Psoas muscle (tissue), 8 donors: Measurements from ENCODE around the gene SLC2A8. TPM values are rescaled to one million over a fixed set of nuclear protein-coding genes. Genes with fewer than 3 reads are reported as not detected.
A peak's percentile ranks its signal among the peaks of the same experiment; 100 is the strongest.

ENCODE experiments used
- ATAC-seq, 4 donors: fragments of 200-7000 bp; cut with Tn5 transposase; one replicate each; pipeline ENCODE4 v1.9.1; 2020; ENCODE audit warnings: moderate library complexity in 3 of 4, mild to moderate bottlenecking in 2 of 4
- DNase-seq, 2 donors: peaks; one replicate each; pipeline ENCODE4 v3.0.0-alpha.2; 2020
- H3K27ac ChIP-seq: fragments of 200-600 bp; one replicate; pipeline ENCODE4 v1.8.0; 2022
- H3K27me3 ChIP-seq, 3 donors: fragments of 200-600 bp in 1 of 3; one replicate each; pipeline versions ENCODE4 v1.6.1 to v1.8.0; 2013 to 2022; ENCODE audit warnings: low read length in 2 of 3, mild to moderate bottlenecking in 2 of 3, moderate library complexity in 1 of 3; ENCODE audit not compliant: insufficient read depth in 3 of 3
- H3K36me3 ChIP-seq, 2 donors: fragments of 200-600 bp in 1 of 2; one replicate each; pipeline versions ENCODE4 v1.6.1 to v1.8.0; 2013 to 2022; ENCODE audit warnings: low read depth in 1 of 2, mild to moderate bottlenecking in 1 of 2, moderate library complexity in 1 of 2; ENCODE audit not compliant: insufficient read depth in 1 of 2
- H3K4me1 ChIP-seq: fragments of 200-600 bp; one replicate; pipeline ENCODE4 v1.8.0; 2022
- H3K4me3 ChIP-seq: fragments of 200-600 bp; one replicate; pipeline ENCODE4 v1.8.0; 2022; ENCODE audit warnings: mild to moderate bottlenecking
- H3K9me3 ChIP-seq: fragments of 200-600 bp; one replicate; pipeline ENCODE4 v1.8.0; 2022
- CTCF ChIP-seq: fragments of 200-600 bp; IDR thresholded peaks from one replicate; pipeline ENCODE4 v1.8.0; 2022; ENCODE audit warnings: antibody characterized with exemption
- WGBS, 3 donors: extraction: QIAGEN DNeasy Blood & Tissue Kit; methylation state at CpG; one replicate each; pipeline versions ENCODE4 v1.1.6 to v1.1.7; 2013; 5-methylcytosine and 5-hydroxymethylcytosine counted together
- intact Hi-C, 2 donors: fragments of 100-400 bp; cut with DNase I; formaldehyde crosslinking; loops; one replicate each; pipeline versions ENCODE4 v1.11.0 to v1.14.2; 2022
- polyA plus RNA-seq, 3 donors: library from polyadenylated mRNA; stranded (reverse); fragments of 200-250 nt; gene quantifications; one replicate each; pipeline ENCODE4 v1.2.3, GENCODE V29; 2013
- total RNA-seq, 4 donors: library from RNA; stranded (reverse); fragmentation: NEBNext Ultra II Directional in 2 of 4; extraction: Animal tissue kit (Norgen Biotek cat#: 25700) in 2 of 4; gene quantifications; one replicate each; pipeline versions ENCODE4 v1.2.1 to v1.2.4, GENCODE V29; 2021 to 2023
- donor health status: healthy with polysubstance abuse.
- donor health status: DM: no; HTN: no; CAD: no; lungs with moderate emphysema.
- donor health status: Bipolar disorder and iron deficiency.
- donor health status: healthy.
- donor health status: DM: yes; HTN: yes; CAD: no.
- donor health status: DM: no; HTN: no; CAD: no.
- donor health status: DM: no; HTN: no; CAD: no.
- donor health status: DM: yes; HTN: yes; CAD: no.

The SLC2A8 gene
- total and polyA plus RNA-seq, 7 donors = 13.2 to 20.3 (median 16.3) TPM

GRCh38 chr9:127447416-127448111, 50.6 kb downstream of the SLC2A8 start:
- no peaks in the 10 kb centered on the region for H3K27me3 ChIP-seq
- no peak for TF ChIP-seq CTCF
- WGBS, 3 donors = 74 to 81% (median 76%) methylated on average over 7 of the region's 7 CpGs
- intact Hi-C loops = no loop called here
- peaks cover 3% of the 10 kb centered on the region for H3K9me3 ChIP-seq
- peaks cover 28% of the 10 kb centered on the region for H3K4me1 ChIP-seq
- H3K36me3 ChIP-seq = peaks cover 2 to 81% of the 10 kb centered on the region in 2 donors
- DNase-seq = no peak
- ATAC-seq = no peak
- no peak overlapping the region for H3K4me3 ChIP-seq
- H3K27ac ChIP-seq = peak overlapping the region; percentile 69

- ATAC-seq = no peak
- Histone ChIP-seq H3K27ac (peak overlapping the region; percentile 91), H3K4me3 (peak overlapping the region; percentile 96), H3K9me3 (peaks cover 3% of the 10 kb centered on the region), H3K36me3 (peaks cover 2 to 74% of the 10 kb centered on the region in 2 donors), H3K4me1 (peaks cover 34% of the 10 kb centered on the region), H3K27me3 (no peaks in the 10 kb centered on the region)
- intact Hi-C loops = no loop called here
- no peak for TF ChIP-seq CTCF
- DNase-seq = no peak
- WGBS, 3 donors = 77 to 91% (median 79%) methylated on average over 8 of the region's 8 CpGs
Observed at GRCh38 chr9:127448112-127448805, 51.3 kb downstream of the SLC2A8 start.

GRCh38 chr9:127449332-127449966, 52.5 kb downstream of the SLC2A8 start:
- 53 to 61% (median 55%) methylated on average over 5 of the region's 5 CpGs for WGBS, 3 donors
- Histone ChIP-seq H3K4me3 (peak overlapping the region; percentile 96), H3K36me3 (peaks cover 2 to 62% of the 10 kb centered on the region in 2 donors), H3K4me1 (peaks cover 34% of the 10 kb centered on the region), H3K27ac (peak overlapping the region; percentile 91), H3K27me3 (no peaks in the 10 kb centered on the region), H3K9me3 (peaks cover 3% of the 10 kb centered on the region)
- intact Hi-C loops = no loop called here
- TF ChIP-seq CTCF = no peak
- ATAC-seq (no peak), DNase-seq (no peak)

DNA sequence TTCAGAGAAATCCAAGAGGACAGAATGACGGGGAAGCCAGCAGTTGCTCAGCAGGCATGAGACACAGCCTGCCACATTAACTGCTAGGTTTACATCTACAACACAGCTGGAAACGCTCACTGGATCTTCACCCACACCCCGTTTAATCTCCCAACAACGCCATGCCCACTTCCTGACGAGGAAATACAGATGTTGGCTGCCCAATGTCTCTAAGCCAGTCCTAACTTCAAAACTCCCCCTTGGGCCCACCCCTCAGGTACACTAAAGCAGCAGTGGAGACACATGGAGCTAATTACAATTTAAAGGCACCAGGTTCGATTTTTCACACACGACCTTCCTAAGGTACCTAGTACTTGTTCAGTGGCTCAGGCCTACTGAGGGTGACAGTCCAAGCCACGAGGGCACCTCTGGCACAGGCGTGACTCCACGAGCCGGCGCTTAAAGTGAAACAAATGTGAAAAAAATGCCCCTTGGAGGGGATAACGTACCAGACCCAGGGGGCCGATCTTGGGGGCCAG, 53.3 kb downstream of the SLC2A8 start:
- Histone ChIP-seq H3K9me3 (no peaks in the 10 kb centered on the region), H3K27me3 (no peaks in the 10 kb centered on the region), H3K4me3 (peak overlapping the region; percentile 96), H3K4me1 (peaks cover 39% of the 10 kb centered on the region), H3K36me3 (peaks cover 2 to 62% of the 10 kb centered on the region in 2 donors), H3K27ac (peak overlapping the region; percentile 91)
- TF ChIP-seq CTCF = no peak
- intact Hi-C loops = loop anchor here in 1 of 2 donors (2.0 kb wide), 1 partner anchor 26 kb away; the partner anchor contains the start of gene ZNF79
- WGBS, 3 donors = 5 to 8% (median 5%) methylated on average over 14 of the region's 14 CpGs
- DNase-seq (peak in 1 of 2 donors; percentile 36), ATAC-seq (peak; percentile 14 to 27 (median 18))
